SK-N-MC (cell line): ENCODE measurements around the gene EHD2.

ENCODE experiments used
- EZH2 ChIP-seq: fragments of 200-600 bp; sonication (generic); IDR thresholded peaks from one replicate; pipeline ENCODE4 v1.6.1; 2017; ENCODE audit warnings: antibody characterized with exemption
- POLR2AphosphoS5 ChIP-seq: IDR thresholded peaks from 2 replicates; pipeline ENCODE4 v1.6.1; 2012; ENCODE audit warnings: mild to moderate bottlenecking, low read depth, low read length, borderline replicate concordance

- TF ChIP-seq EZH2 (no peak), POLR2AphosphoS5 (no peak)
These were observed 1.5 kb upstream of the EHD2 start for GRCh38 chr19:47711652-47712242.
